ENCODE measurements around the gene DPP10.
"Not testable (repeated sequence)": the region's sequence is repeated elsewhere in the genome, so short reads cannot be mapped to it uniquely, and the experiment has no call there.

DPP10 gene

GRCh38 chr2:114442510-114442909 lies at the start of gene DPP10:
Gene DPP10, plus strand, starts transcription at chr2:114442641.
- DNase-seq = peak; percentile 41 to 49

GRCh38 chr2:114400890-114401289 lies 41.6 kb upstream of the DPP10 start:
- peak; percentile 70 to 74 for DNase-seq

GRCh38 chr2:114405247-114406116 lies 37.0 kb upstream of the DPP10 start:
- no peak for DNase-seq

GRCh38 chr2:114406347-114406746 lies 36.1 kb upstream of the DPP10 start:
- no peak for DNase-seq

- not testable (repeated sequence) for DNase-seq
Observed at GRCh38 chr2:114407353-114407752, 35.1 kb upstream of the DPP10 start.

GRCh38 chr2:114421781-114422180 lies 20.7 kb upstream of the DPP10 start:
- DNase-seq = no peak

GRCh38 chr2:114424699-114425098 lies 17.7 kb upstream of the DPP10 start:
- DNase-seq = no peak

GRCh38 chr2:114426756-114427155 lies 15.7 kb upstream of the DPP10 start:
- DNase-seq = no peak

GRCh38 chr2:114436329-114436728 lies 6.1 kb upstream of the DPP10 start:
- no peak for DNase-seq

GRCh38 chr2:114446571-114446970 lies 4.1 kb downstream of the DPP10 start:
- DNase-seq = no peak

GRCh38 chr2:114450639-114451038 lies 8.2 kb downstream of the DPP10 start:
- DNase-seq = no peak

- DNase-seq = no peak
Observed at GRCh38 chr2:114456566-114456965, 14.1 kb downstream of the DPP10 start.

GRCh38 chr2:114457956-114458355 lies 15.5 kb downstream of the DPP10 start:
- DNase-seq = no peak

GRCh38 chr2:114461116-114461515 lies 18.7 kb downstream of the DPP10 start:
- DNase-seq = no peak

- no peak for DNase-seq
Observed at GRCh38 chr2:114464961-114465706, 22.7 kb downstream of the DPP10 start.

- DNase-seq = no peak
Observed at GRCh38 chr2:114468343-114468742, 25.9 kb downstream of the DPP10 start.

- DNase-seq = no peak
Observed at GRCh38 chr2:114472246-114472645, 29.8 kb downstream of the DPP10 start.

- no peak for DNase-seq
Observed at GRCh38 chr2:114472726-114473125, 30.3 kb downstream of the DPP10 start.

GRCh38 chr2:114488841-114489530 lies 46.5 kb downstream of the DPP10 start:
- DNase-seq = no peak

GRCh38 chr2:114495046-114495445 lies 52.6 kb downstream of the DPP10 start:
- DNase-seq = no peak

- no peak for DNase-seq
Observed at GRCh38 chr2:114496959-114497358, 54.5 kb downstream of the DPP10 start.

- no peak for DNase-seq
Observed at GRCh38 chr2:114499101-114499500, 56.7 kb downstream of the DPP10 start.

- DNase-seq = no peak
Observed at GRCh38 chr2:114507744-114508143, 65.3 kb downstream of the DPP10 start.

- DNase-seq = no peak
Observed at GRCh38 chr2:114515882-114516281, 73.4 kb downstream of the DPP10 start.
